HEK293 (cell line): ENCODE results near the gene HOXD12.

ENCODE experiments used
- CTCF ChIA-PET: fragments of 350-600 bp; formaldehyde crosslinking; extraction: SDS; loops from one replicate; lab custom pipeline; 2021; ENCODE audit warnings: antibody characterized with exemption; lab: Yijun Ruan, JAX
- POLR2A ChIA-PET: fragments of 300-600 bp; formaldehyde crosslinking; extraction: SDS; loops from one replicate; lab custom pipeline; 2020; ENCODE audit warnings: antibody characterized with exemption, inconsistent platforms; lab: Yijun Ruan, JAX
- H3K27ac ChIP-seq: fragments of 200-500 bp; sonication (Bioruptor generic); 2 replicates; pipeline ENCODE4 v1.5.1; 2014; ENCODE audit warnings: low read depth, low read length, control low read depth, inconsistent platforms; ENCODE audit errors: extremely low read depth
- H3K36me3 ChIP-seq, 2 experiments: fragments of 200-500 bp in 1 of 2; sonication (Bioruptor generic) in 1 of 2; 1 replicate in 1 of 2; 2 replicates in 1 of 2; pipeline ENCODE4 v1.5.1; 2014 to 2017; ENCODE audit warnings: inconsistent platforms in 2 of 2, low read length in 2 of 2; ENCODE audit not compliant: control insufficient read depth in 2 of 2, insufficient read depth in 1 of 2
- H3K4me1 ChIP-seq: fragments of 200-500 bp; sonication (Bioruptor generic); 2 replicates; pipeline ENCODE4 v1.5.1; 2014; ENCODE audit warnings: mild to moderate bottlenecking, low read length, inconsistent platforms; ENCODE audit not compliant: control insufficient read depth, insufficient read depth
- H3K4me3 ChIP-seq: 2 replicates; pipeline ENCODE4 v1.5.1; 2011; ENCODE audit warnings: low read depth, mild to moderate bottlenecking, control low read depth, low read length, moderate library complexity
- H3K9me3 ChIP-seq: fragments of 200-500 bp; sonication (Bioruptor generic); 2 replicates; pipeline ENCODE4 v1.5.1; 2014; ENCODE audit warnings: low read depth, low read length, inconsistent platforms; ENCODE audit not compliant: control insufficient read depth, insufficient read depth
- GLI4 ChIP-seq: fragments of 450-650 bp; formaldehyde crosslinking; IDR thresholded peaks from 2 replicates; pipeline ENCODE4 v1.5.1; 2016; ENCODE audit warnings: missing biosample characterization, missing genetic modification characterization
- INSM2 ChIP-seq: fragments of 450-650 bp; formaldehyde crosslinking; IDR thresholded peaks from 2 replicates; pipeline ENCODE4 v1.5.1; 2016; ENCODE audit warnings: missing biosample characterization, missing genetic modification characterization
- MYNN ChIP-seq: fragments of 450-650 bp; formaldehyde crosslinking; IDR thresholded peaks from 2 replicates; pipeline ENCODE4 v1.5.1; 2016; ENCODE audit warnings: missing biosample characterization, missing genetic modification characterization, borderline replicate concordance
- MZF1 ChIP-seq: fragments of 450-650 bp; formaldehyde crosslinking; IDR thresholded peaks from 2 replicates; pipeline ENCODE4 v1.5.1; 2017; ENCODE audit warnings: missing biosample characterization, missing genetic modification characterization, borderline replicate concordance
- PRDM1 ChIP-seq: fragments of 450-650 bp; formaldehyde crosslinking; IDR thresholded peaks from 2 replicates; pipeline ENCODE4; 2016; ENCODE audit warnings: missing biosample characterization, missing genetic modification characterization
- PRDM2 ChIP-seq: fragments of 450-650 bp; formaldehyde crosslinking; IDR thresholded peaks from 2 replicates; pipeline ENCODE4 v1.5.1; 2016; ENCODE audit warnings: missing biosample characterization, missing genetic modification characterization, borderline replicate concordance
- WT1 ChIP-seq: fragments of 450-650 bp; formaldehyde crosslinking; IDR thresholded peaks from 2 replicates; pipeline ENCODE4 v1.5.1; 2016; ENCODE audit warnings: missing biosample characterization, missing genetic modification characterization
- ZFP69B ChIP-seq: fragments of 450-650 bp; formaldehyde crosslinking; IDR thresholded peaks from 2 replicates; pipeline ENCODE4 v1.5.1; 2016; ENCODE audit warnings: missing biosample characterization, missing genetic modification characterization
- ZNF133 ChIP-seq: fragments of 450-650 bp; formaldehyde crosslinking; IDR thresholded peaks from 2 replicates; pipeline ENCODE4 v1.5.1; 2016; ENCODE audit warnings: missing biosample characterization, missing genetic modification characterization
- ZNF280C ChIP-seq: fragments of 450-650 bp; formaldehyde crosslinking; IDR thresholded peaks from 2 replicates; pipeline ENCODE4 v1.5.1; 2016; ENCODE audit warnings: missing biosample characterization, missing genetic modification characterization
- ZNF362 ChIP-seq: fragments of 450-650 bp; formaldehyde crosslinking; IDR thresholded peaks from 2 replicates; pipeline ENCODE4 v1.5.1; 2016; ENCODE audit warnings: missing biosample characterization, missing genetic modification characterization
- ZNF48 ChIP-seq: fragments of 450-650 bp; formaldehyde crosslinking; IDR thresholded peaks from 2 replicates; pipeline ENCODE4 v1.5.1; 2016; ENCODE audit warnings: missing biosample characterization, missing genetic modification characterization
- ZNF501 ChIP-seq: fragments of 450-650 bp; formaldehyde crosslinking; IDR thresholded peaks from 2 replicates; pipeline ENCODE4 v1.5.1; 2016; ENCODE audit warnings: missing biosample characterization, missing genetic modification characterization
- ZNF600 ChIP-seq: fragments of 450-650 bp; formaldehyde crosslinking; IDR thresholded peaks from 2 replicates; pipeline ENCODE4 v1.5.1; 2016; ENCODE audit warnings: missing biosample characterization, missing genetic modification characterization
- ZNF621 ChIP-seq: fragments of 450-650 bp; formaldehyde crosslinking; IDR thresholded peaks from 2 replicates; pipeline ENCODE4 v1.5.1; 2017; ENCODE audit warnings: missing biosample characterization, missing genetic modification characterization
- ZNF623 ChIP-seq: fragments of 450-650 bp; formaldehyde crosslinking; IDR thresholded peaks from 2 replicates; pipeline ENCODE4 v1.5.1; 2016; ENCODE audit warnings: missing biosample characterization, missing genetic modification characterization
- ZNF658 ChIP-seq: fragments of 450-650 bp; formaldehyde crosslinking; IDR thresholded peaks from 2 replicates; pipeline ENCODE4; 2016; ENCODE audit warnings: missing biosample characterization, missing genetic modification characterization
- ZSCAN16 ChIP-seq: fragments of 450-650 bp; formaldehyde crosslinking; IDR thresholded peaks from 2 replicates; pipeline ENCODE4 v1.5.1; 2016; ENCODE audit warnings: missing biosample characterization, missing genetic modification characterization

HOXD12 gene

GRCh38 chr2:176131848-176132158 lies 32.2 kb downstream of the HOXD12 start:
- peaks cover 13% of the 10 kb centered on the region; the same call in 1 of the 2 replicates for H3K4me1 ChIP-seq
- no peaks in the 10 kb centered on the region for H3K9me3 ChIP-seq
- CTCF ChIA-PET = interaction anchor here (0.6 to 3.1 kb wide), 13 partner anchors 9 to 1115 kb away, joined by 3 to 19 read pairs (median 4); no protein-coding TSS in a partner anchor
- no peaks in the 10 kb centered on the region for H3K36me3 ChIP-seq
- POLR2A ChIA-PET = interaction anchor here (0.9 to 1.3 kb wide), 2 partner anchors 9 to 25 kb away, joined by 4 to 6 read pairs; no protein-coding TSS in a partner anchor
- TF ChIP-seq ZNF600 (tag by site-specific recombination) (no peak), PRDM2 (tag by site-specific recombination) (no peak), ZNF658 (tag by site-specific recombination) (no peak), ZFP69B (tag by site-specific recombination) (no peak), MZF1 (tag by site-specific recombination) (no peak), WT1 (no peak), ZNF623 (tag by site-specific recombination) (no peak), INSM2 (tag by site-specific recombination) (no peak)
- H3K4me3 ChIP-seq = no peak overlapping the region
- no peak overlapping the region for H3K27ac ChIP-seq

- POLR2A ChIA-PET = interaction anchor here (0.7 to 0.9 kb wide), 2 partner anchors 26 to 504 kb away, joined by 3 to 4 read pairs; no protein-coding TSS in a partner anchor
- no peak overlapping the region for H3K4me3 ChIP-seq
- TF ChIP-seq ZNF621 (tag by site-specific recombination) = no peak
- no peak for TF ChIP-seq ZNF133 (tag by site-specific recombination)
- TF ChIP-seq PRDM1 = peak; percentile 88
- CTCF ChIA-PET = interaction anchor here (0.6 to 3.1 kb wide), 14 partner anchors 8 to 1016 kb away, joined by 3 to 19 read pairs (median 4); no protein-coding TSS in a partner anchor
- H3K36me3 ChIP-seq = no peaks in the 10 kb centered on the region
- no peaks in the 10 kb centered on the region for H3K9me3 ChIP-seq
- H3K4me1 ChIP-seq = peaks cover 13% of the 10 kb centered on the region; the same call in 1 of the 2 replicates
- H3K27ac ChIP-seq = no peak overlapping the region
Observed at GRCh38 chr2:176132205-176133171, 32.9 kb downstream of the HOXD12 start.

GRCh38 chr2:176133389-176133788 lies 33.8 kb downstream of the HOXD12 start:
- no peak overlapping the region for H3K27ac ChIP-seq
- no peak overlapping the region for H3K4me3 ChIP-seq
- H3K9me3 ChIP-seq = no peaks in the 10 kb centered on the region
- H3K36me3 ChIP-seq = no peaks in the 10 kb centered on the region
- ChIA-PET POLR2A (interaction anchor here (0.7 kb wide), 1 partner anchor 322 kb away, joined by 3 read pairs; no protein-coding TSS in a partner anchor), CTCF (interaction anchor here (0.5 to 1.7 kb wide), 5 partner anchors 314 to 1015 kb away, joined by 3 to 8 read pairs (median 4); no protein-coding TSS in a partner anchor)
- peaks cover 16% of the 10 kb centered on the region for H3K4me1 ChIP-seq
- TF ChIP-seq ZNF48 (tag by site-specific recombination) (no peak), ZSCAN16 (tag by site-specific recombination) (no peak), ZNF280C (tag by site-specific recombination) (no peak), MZF1 (tag by site-specific recombination) (no peak), MYNN (tag by site-specific recombination) (no peak), ZNF501 (no peak), ZNF362 (tag by site-specific recombination) (no peak), GLI4 (tag by site-specific recombination) (no peak)
